K562 (cell line): Measurements from ENCODE around the gene PDCD6IP. TPM values are rescaled to one million over a fixed set of nuclear protein-coding genes. Genes with fewer than 3 reads are reported as not detected.

ENCODE experiments used
- ATAC-seq: fragments of 200-7000 bp; cut with Tn5 transposase; 3 replicates; pipeline ENCODE4 v1.9.1; 2020; ENCODE audit warnings: moderate library complexity
- BruUV-seq: library from RNA; stranded (reverse); fragments of 400-500 nt; replicated peaks from 2 replicates; lab custom pipeline; 2021; lab: Mats Ljungman, UMichigan
- CTCF ChIA-PET: fragments of 300-600 bp; formaldehyde crosslinking; extraction: SDS; loops from one replicate; lab custom pipeline; 2021; ENCODE audit warnings: low intra/inter-chr PET ratio; lab: Yijun Ruan, JAX
- POLR2A ChIA-PET: fragments of 300-600, 350-650 bp; sonication (Branson Sonifier 250); formaldehyde crosslinking; extraction: SDS; loops from one replicate; lab custom pipeline; 2021; ENCODE audit warnings: antibody characterized with exemption, inconsistent platforms; lab: Yijun Ruan, JAX
- DNase-seq, 4 experiments: peaks; one replicate each; pipeline versions ENCODE4 v3.0.0 to v3.0.0-alpha.2; 2011 to 2018; ENCODE audit warnings: low spot score in 3 of 4, mixed read lengths in 3 of 4; ENCODE audit errors: extremely low read depth in 1 of 4
- FAIRE-seq: peaks from 2 replicates; lab custom pipeline; 2011; peaks lifted over from hg19 to GRCh38; lab: Jason Lieb, UNC
- H2AFZ ChIP-seq: 2 replicates; pipeline ENCODE4 v1.6.0; 2011; ENCODE audit warnings: low read depth, low read length, control low read depth, inconsistent platforms
- H3K27ac ChIP-seq: fragments of 200-600 bp; 3 replicates; pipeline ENCODE4 v1.8.0; 2011; ENCODE audit warnings: low read depth, mild to moderate bottlenecking, control low read depth, inconsistent platforms, low read length, moderate library complexity, mixed read lengths; ENCODE audit errors: extremely low read depth
- H3K27me3 ChIP-seq, 2 experiments: fragments of 300-600 bp in 1 of 2; 2 replicates in 1 of 2; 3 replicates in 1 of 2; pipeline versions ENCODE4 v1.6.0 to v1.8.0; 2011; ENCODE audit warnings: inconsistent platforms in 2 of 2, low read length in 2 of 2, mild to moderate bottlenecking in 1 of 2, mixed read lengths in 1 of 2, moderate library complexity in 1 of 2; ENCODE audit not compliant: control insufficient read depth in 2 of 2, insufficient read depth in 2 of 2
- H3K36me3 ChIP-seq: fragments of 300-600 bp; 3 replicates; pipeline ENCODE4 v1.8.0; 2011; ENCODE audit warnings: mild to moderate bottlenecking, low read length, inconsistent platforms; ENCODE audit not compliant: control insufficient read depth, insufficient read depth
- H3K4me1 ChIP-seq, 2 experiments: fragments of 200-600 bp in 1 of 2; replicated peaks in 1 of 2; 2 replicates in 1 of 2; 3 replicates in 1 of 2; pipeline versions ENCODE4 v1.5.1 to v1.8.0; 2011; ENCODE audit warnings: inconsistent platforms in 2 of 2, low read length in 2 of 2, mild to moderate bottlenecking in 1 of 2, mixed read lengths in 1 of 2, moderate library complexity in 1 of 2; ENCODE audit not compliant: control insufficient read depth in 2 of 2, insufficient read depth in 2 of 2
- H3K4me2 ChIP-seq: 2 replicates; pipeline ENCODE4 v1.6.1; 2011; ENCODE audit warnings: low read length, control low read depth, inconsistent platforms, mixed read lengths; ENCODE audit not compliant: insufficient read depth
- H3K4me3 ChIP-seq: fragments of 200-600 bp; sonication (generic), shearing (Covaris generic); 2 replicates; pipeline ENCODE4 v1.5.1; 2016; ENCODE audit warnings: control low read depth, inconsistent platforms
- H3K79me2 ChIP-seq: fragments of 200-600 bp; 3 replicates; pipeline ENCODE4 v1.8.0; 2011; ENCODE audit warnings: low read length, inconsistent platforms; ENCODE audit not compliant: control insufficient read depth, insufficient read depth
- H3K9ac ChIP-seq, 2 experiments: 2 replicates each; pipeline versions ENCODE4 v1.6.0 to v1.6.1; 2011; ENCODE audit warnings: low read depth in 2 of 2, low read length in 2 of 2, control low read depth in 1 of 2, inconsistent platforms in 1 of 2, mild to moderate bottlenecking in 1 of 2, mixed read lengths in 1 of 2; ENCODE audit not compliant: insufficient read depth in 1 of 2
- H3K9me1 ChIP-seq: one replicate; pipeline ENCODE4 v1.6.0; 2011; ENCODE audit warnings: inconsistent platforms, mild to moderate bottlenecking, low read length, moderate library complexity; ENCODE audit not compliant: control insufficient read depth, insufficient read depth
- H3K9me3 ChIP-seq: replicated peaks from 2 replicates; pipeline ENCODE4 v1.5.1; 2011; ENCODE audit warnings: low read depth, low read length, inconsistent platforms; ENCODE audit not compliant: control insufficient read depth, insufficient read depth
- H4K20me1 ChIP-seq: replicated peaks from 2 replicates; pipeline ENCODE4 v1.6.1; 2011; ENCODE audit warnings: low read length, inconsistent platforms, mixed read lengths; ENCODE audit not compliant: control insufficient read depth, insufficient read depth
- ADNP ChIP-seq: fragments of 200-800 bp; sonication (Bioruptor generic); IDR thresholded peaks from 2 replicates; pipeline ENCODE4 v1.6.1; 2016; ENCODE audit warnings: missing genetic modification characterization, missing compliant biosample characterization
- BCOR ChIP-seq: fragments of 450-650 bp; IDR thresholded peaks from 2 replicates; pipeline ENCODE4 v1.6.1; 2016
- CBX2 ChIP-seq: fragments of 200-600 bp; sonication (generic); IDR thresholded peaks from one replicate; pipeline ENCODE4 v1.6.1; 2012; ENCODE audit warnings: mild to moderate bottlenecking, low read length, inconsistent platforms; ENCODE audit not compliant: insufficient read depth, poor library complexity, severe bottlenecking
- DIDO1 ChIP-seq: fragments of 450-650 bp; IDR thresholded peaks from 2 replicates; pipeline ENCODE4 v1.6.1; 2016; ENCODE audit warnings: low read depth, missing biosample characterization, missing genetic modification characterization
- MBD2 ChIP-seq: sonication (generic); IDR thresholded peaks from 2 replicates; pipeline ENCODE4 v1.6.1; 2016; ENCODE audit warnings: low read depth, borderline replicate concordance
- NR2C1 ChIP-seq, 2 experiments: fragments of 450-650 bp; IDR thresholded peaks; 2 replicates each; pipeline ENCODE4 v1.6.1; 2017; ENCODE audit warnings: mild to moderate bottlenecking in 2 of 2, antibody characterized with exemption in 1 of 2, inconsistent platforms in 1 of 2, missing compliant biosample characterization in 1 of 2, missing genetic modification characterization in 1 of 2
- RBM25 ChIP-seq: fragments of 200-400 bp; formaldehyde crosslinking; IDR thresholded peaks from 2 replicates; pipeline ENCODE4 v1.6.1; 2018; ENCODE audit warnings: low read length, low read depth, moderate library complexity; ENCODE audit not compliant: severe bottlenecking
- STAT5A ChIP-seq: IDR thresholded peaks from 2 replicates; pipeline ENCODE4 v1.6.1; 2012; ENCODE audit warnings: low read length, inconsistent platforms, borderline replicate concordance
- WGBS: fragments of 100-300 bp; shearing (Covaris generic); methylation state at CpG from one replicate; pipeline ENCODE4 v1.1.6; 2016; ENCODE audit warnings: low coverage, mixed read lengths; ENCODE audit not compliant: insufficient coverage; ENCODE audit errors: missing lambda C conversion rate; 5-methylcytosine and 5-hydroxymethylcytosine counted together
- in situ Hi-C: fragments of 300-500 bp; cut with MboI; formaldehyde crosslinking; loops from 4 replicates; pipeline ENCODE4 v1.15.0; 2018; ENCODE audit warnings: inconsistent platforms, mixed read lengths
- intact Hi-C: fragments of 100-400 bp; cut with micrococcal nuclease; formaldehyde crosslinking; loops from 2 replicates; pipeline ENCODE4 v1.14.2; 2022
- polyA plus RNA-seq, 8 experiments: library from polyadenylated mRNA; depleted of rRNA in 4 of 8; stranded (reverse) in 5 of 8; unstranded in 3 of 8; fragments of >200 nt; fragmentation: Nextera tagmentation in 2 of 8; fragmentation: Illumina TruSeq in 1 of 8; extraction: Ambion mirVana in 2 of 8; extraction: Trizol in 1 of 8; gene quantifications; 2 replicates each; pipeline versions ENCODE4 v1.2.1 to v1.2.3, GENCODE V29; 2011 to 2014; ENCODE audit warnings: inconsistent platforms in 1 of 8, missing spikeins in 1 of 8
- total RNA-seq, 7 experiments: library from RNA; depleted of rRNA in 6 of 7; stranded (reverse); fragments of >200 nt in 6 of 7; fragmentation: Illumina TruSeq in 2 of 7; extraction: Trizol in 2 of 7; gene quantifications; 2 replicates each; pipeline versions ENCODE4 v1.2.1 to v1.2.3, GENCODE V29; 2011 to 2021; ENCODE audit warnings: low replicate concordance in 1 of 7
- TF ChIP-seq, protein P1 (sequence below): fragments of 450-650 bp; IDR thresholded peaks from 2 replicates; pipeline ENCODE4 v1.7.0; 2016; ENCODE audit warnings: borderline replicate concordance
- TF ChIP-seq, protein P2 (sequence below): sonication (generic); formaldehyde crosslinking; IDR thresholded peaks from 2 replicates; pipeline ENCODE4 v1.8.1; 2023; ENCODE audit warnings: mild to moderate bottlenecking, missing genetic modification reagents

Gene PDCD6IP
- total and polyA plus RNA-seq, 9 of the 15 experiments (the other 6 are each of a cell fraction or from before 2014, with no cell fraction given) = 40.2 to 302 (median 122) TPM

DNA sequence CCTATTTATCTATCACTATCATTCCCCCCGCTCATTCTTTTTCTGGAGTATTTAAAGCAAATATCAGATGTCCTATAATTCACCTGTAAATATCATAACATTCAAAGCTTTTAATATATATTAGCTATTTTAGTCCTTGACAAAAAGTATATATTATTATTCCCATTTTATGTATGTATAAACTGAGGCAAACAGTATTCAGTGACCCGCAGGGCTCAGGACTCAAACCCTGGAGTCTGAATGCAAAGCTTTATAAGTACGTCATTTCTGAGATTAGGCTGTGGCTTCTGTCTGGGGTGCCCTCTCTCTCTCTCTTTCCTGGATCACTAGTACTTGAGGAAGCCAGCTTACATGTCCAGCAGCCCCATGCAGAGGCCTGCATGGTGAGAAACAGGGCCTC lies 20.4 kb upstream of the PDCD6IP start:
- H2AFZ ChIP-seq = no peak overlapping the region
- H3K4me1 ChIP-seq = peaks cover 0 to 13% of the 10 kb centered on the region in 2 experiments; a peak in 3 of 5 replicates
- TF ChIP-seq, protein P1, sequence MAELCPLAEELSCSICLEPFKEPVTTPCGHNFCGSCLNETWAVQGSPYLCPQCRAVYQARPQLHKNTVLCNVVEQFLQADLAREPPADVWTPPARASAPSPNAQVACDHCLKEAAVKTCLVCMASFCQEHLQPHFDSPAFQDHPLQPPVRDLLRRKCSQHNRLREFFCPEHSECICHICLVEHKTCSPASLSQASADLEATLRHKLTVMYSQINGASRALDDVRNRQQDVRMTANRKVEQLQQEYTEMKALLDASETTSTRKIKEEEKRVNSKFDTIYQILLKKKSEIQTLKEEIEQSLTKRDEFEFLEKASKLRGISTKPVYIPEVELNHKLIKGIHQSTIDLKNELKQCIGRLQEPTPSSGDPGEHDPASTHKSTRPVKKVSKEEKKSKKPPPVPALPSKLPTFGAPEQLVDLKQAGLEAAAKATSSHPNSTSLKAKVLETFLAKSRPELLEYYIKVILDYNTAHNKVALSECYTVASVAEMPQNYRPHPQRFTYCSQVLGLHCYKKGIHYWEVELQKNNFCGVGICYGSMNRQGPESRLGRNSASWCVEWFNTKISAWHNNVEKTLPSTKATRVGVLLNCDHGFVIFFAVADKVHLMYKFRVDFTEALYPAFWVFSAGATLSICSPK = no peak
- TF ChIP-seq ADNP (tag) = 0 out of 2 replicates have a peak, but pooled peaks have one; percentile 56
- TF ChIP-seq NR2C1 (IDR thresholded peaks at IDR 0.05) = no peak
- no peak for TF ChIP-seq NR2C1 (tag; IDR thresholded peaks at IDR 0.05)
- TF ChIP-seq RBM25 = peak; percentile 65
- TF ChIP-seq CBX2 = no peak
- no peak for TF ChIP-seq STAT5A
- TF ChIP-seq, protein P2, sequence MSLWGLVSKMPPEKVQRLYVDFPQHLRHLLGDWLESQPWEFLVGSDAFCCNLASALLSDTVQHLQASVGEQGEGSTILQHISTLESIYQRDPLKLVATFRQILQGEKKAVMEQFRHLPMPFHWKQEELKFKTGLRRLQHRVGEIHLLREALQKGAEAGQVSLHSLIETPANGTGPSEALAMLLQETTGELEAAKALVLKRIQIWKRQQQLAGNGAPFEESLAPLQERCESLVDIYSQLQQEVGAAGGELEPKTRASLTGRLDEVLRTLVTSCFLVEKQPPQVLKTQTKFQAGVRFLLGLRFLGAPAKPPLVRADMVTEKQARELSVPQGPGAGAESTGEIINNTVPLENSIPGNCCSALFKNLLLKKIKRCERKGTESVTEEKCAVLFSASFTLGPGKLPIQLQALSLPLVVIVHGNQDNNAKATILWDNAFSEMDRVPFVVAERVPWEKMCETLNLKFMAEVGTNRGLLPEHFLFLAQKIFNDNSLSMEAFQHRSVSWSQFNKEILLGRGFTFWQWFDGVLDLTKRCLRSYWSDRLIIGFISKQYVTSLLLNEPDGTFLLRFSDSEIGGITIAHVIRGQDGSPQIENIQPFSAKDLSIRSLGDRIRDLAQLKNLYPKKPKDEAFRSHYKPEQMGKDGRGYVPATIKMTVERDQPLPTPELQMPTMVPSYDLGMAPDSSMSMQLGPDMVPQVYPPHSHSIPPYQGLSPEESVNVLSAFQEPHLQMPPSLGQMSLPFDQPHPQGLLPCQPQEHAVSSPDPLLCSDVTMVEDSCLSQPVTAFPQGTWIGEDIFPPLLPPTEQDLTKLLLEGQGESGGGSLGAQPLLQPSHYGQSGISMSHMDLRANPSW (CRISPR knock-in tag) = no peak
- TF ChIP-seq BCOR = peak; percentile 45; the same call in 1 of the 2 replicates
- no peak for TF ChIP-seq MBD2
- no peak for TF ChIP-seq DIDO1 (tag)
- ChIA-PET POLR2A (interaction anchor here (0.6 to 2.6 kb wide), 5 partner anchors 9 to 339 kb away, joined by 3 to 13 read pairs (median 4); no protein-coding TSS in a partner anchor), CTCF (interaction anchor here (3.8 kb wide), 1 partner anchor 141 kb away, joined by 14 read pairs; no protein-coding TSS in a partner anchor)
- DNase-seq (no peak), FAIRE-seq (no peak), ATAC-seq (no peak)
- H3K9ac ChIP-seq = no peak overlapping the region
- H3K27ac ChIP-seq = no peak overlapping the region
- H3K4me3 ChIP-seq = no peak overlapping the region
- H3K27me3 ChIP-seq = no peaks in the 10 kb centered on the region
- H3K36me3 ChIP-seq = no peaks in the 10 kb centered on the region
- WGBS = 45% methylated on average over 3 of the region's 3 CpGs
- H3K9me3 ChIP-seq = no peaks in the 10 kb centered on the region
- no peaks in the 10 kb centered on the region for H3K79me2 ChIP-seq
- intact Hi-C loops (loop anchor here (2.0 kb wide), 1 partner anchor 141 kb away; no protein-coding TSS in a partner anchor), in situ Hi-C loops (no loop called here)
- H3K4me2 ChIP-seq = no peak overlapping the region
- no peaks in the 10 kb centered on the region for H3K9me1 ChIP-seq
- no peaks in the 10 kb centered on the region for H4K20me1 ChIP-seq
- no TSS peak for BruUV-seq
